ENCODE data around the gene ZNF331. TPM values are rescaled to one million over a fixed set of nuclear protein-coding genes. Genes with fewer than 3 reads are reported as not detected.
A peak's percentile ranks its signal among the peaks of the same experiment; 100 is the strongest.

ZNF331 gene
- total RNA-seq, 1 donor from 2014 or later: 5.8 TPM

- TF ChIP-seq CTCF (IDR thresholded peaks at IDR 0.05; ENCODE audit: insufficient read depth, low read length, poor library complexity, severe bottlenecking): no peak
- Histone ChIP-seq H3K4me3 (ENCODE audit: low read depth, low read length) (no peak overlapping the region), H3K36me3 (ENCODE audit: control insufficient read depth, insufficient read depth, low read length) (no peaks in the 10 kb centered on the region), H3K27me3 (ENCODE audit: control insufficient read depth, insufficient read depth, low read length) (no peaks in the 10 kb centered on the region)
- DNase-seq (ENCODE audit: low read depth): no peak
These were observed 15.2 kb downstream of the ZNF331 start for GRCh38 chr19:53553156-53553555.

DNA sequence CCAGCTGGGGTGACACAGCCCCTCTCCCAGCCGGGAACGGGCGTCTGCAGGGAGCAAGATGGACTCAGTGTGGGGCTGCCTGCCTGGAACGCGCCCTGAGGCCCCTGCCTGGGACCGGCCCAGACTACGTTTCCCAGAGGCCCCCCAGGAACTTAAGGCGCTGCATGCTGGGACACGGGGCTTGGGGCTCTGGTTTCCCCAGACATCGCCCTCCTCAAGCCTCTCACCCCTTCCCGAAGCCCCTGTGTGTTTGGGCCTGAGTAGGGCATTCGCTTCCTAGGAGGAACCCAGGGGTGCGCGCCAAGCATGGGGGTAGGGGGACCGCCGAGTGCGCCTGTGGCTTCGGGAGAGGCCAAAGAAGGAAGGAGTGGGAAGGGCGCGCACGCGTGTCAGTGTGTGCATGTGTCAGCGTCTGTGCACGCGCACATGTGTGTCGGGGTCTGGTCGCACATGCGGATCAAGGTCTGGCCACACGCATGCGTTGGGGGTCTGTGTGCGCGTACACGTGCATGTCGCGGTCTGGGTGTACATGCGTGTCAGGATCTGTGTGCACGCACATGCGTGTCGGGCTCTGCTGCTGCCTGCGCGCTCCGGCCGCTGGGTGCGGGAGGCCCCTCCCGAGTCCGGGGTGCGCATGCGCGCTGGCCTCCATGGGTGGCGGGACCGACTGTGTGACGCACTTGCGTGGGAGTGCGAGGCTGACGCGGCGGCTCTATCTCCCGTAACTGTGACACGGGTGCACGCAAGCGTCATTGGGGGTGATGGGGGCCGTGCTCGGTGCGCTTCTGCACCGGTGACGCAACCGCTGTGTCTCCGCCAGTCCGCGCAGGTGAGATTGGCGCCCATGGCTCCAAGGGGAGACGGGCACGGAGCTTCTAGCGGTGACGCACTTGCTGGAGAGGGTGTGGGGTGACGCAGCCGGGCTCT is 16.2 kb downstream of the ZNF331 start:
- Histone ChIP-seq H3K36me3 (ENCODE audit: control insufficient read depth, insufficient read depth, low read length) (no peaks in the 10 kb centered on the region), H3K27me3 (ENCODE audit: control insufficient read depth, insufficient read depth, low read length) (no peaks in the 10 kb centered on the region), H3K4me3 (ENCODE audit: low read depth, low read length) (peak overlapping the region; percentile 52)
- TF ChIP-seq CTCF (IDR thresholded peaks at IDR 0.05; ENCODE audit: insufficient read depth, low read length, poor library complexity, severe bottlenecking): no peak
- DNase-seq (ENCODE audit: low read depth): no peak

DNA sequence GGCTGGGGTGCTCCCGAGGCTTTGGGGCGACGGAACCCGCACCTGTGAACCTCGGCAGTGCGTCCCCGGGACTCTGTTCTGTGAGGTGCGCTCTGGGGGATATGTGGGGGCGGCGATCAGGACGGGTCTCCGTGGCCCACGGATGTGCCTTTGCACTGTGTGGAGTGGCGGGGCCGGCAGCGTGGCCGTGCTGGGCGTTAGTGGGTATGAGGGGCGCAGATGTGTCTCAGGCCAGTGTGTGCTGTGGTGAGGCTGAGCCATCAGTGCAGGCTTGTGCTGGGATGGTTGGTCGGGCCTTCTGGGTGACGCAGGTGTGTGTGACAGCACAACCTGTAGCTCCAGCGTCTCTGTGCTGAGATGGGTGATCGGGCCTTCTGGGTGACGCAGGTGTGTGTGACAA is 16.9 kb downstream of the ZNF331 start:
- no peak for TF ChIP-seq CTCF (IDR thresholded peaks at IDR 0.05; ENCODE audit: insufficient read depth, low read length, poor library complexity, severe bottlenecking)
- DNase-seq (ENCODE audit: low read depth): no peak

GRCh38 chr19:53555352-53555751 is 17.4 kb downstream of the ZNF331 start:
- no peak for TF ChIP-seq CTCF (IDR thresholded peaks at IDR 0.05; ENCODE audit: insufficient read depth, low read length, poor library complexity, severe bottlenecking)

More for the DNA sequence above, 16.9 kb downstream of the ZNF331 start:
- H3K27me3 ChIP-seq (ENCODE audit: control insufficient read depth, insufficient read depth, low read length): no peaks in the 10 kb centered on the region
- H3K36me3 ChIP-seq (ENCODE audit: control insufficient read depth, insufficient read depth, low read length): no peaks in the 10 kb centered on the region
- H3K4me3 ChIP-seq (ENCODE audit: low read depth, low read length): peak overlapping the region; percentile 52

DNA sequence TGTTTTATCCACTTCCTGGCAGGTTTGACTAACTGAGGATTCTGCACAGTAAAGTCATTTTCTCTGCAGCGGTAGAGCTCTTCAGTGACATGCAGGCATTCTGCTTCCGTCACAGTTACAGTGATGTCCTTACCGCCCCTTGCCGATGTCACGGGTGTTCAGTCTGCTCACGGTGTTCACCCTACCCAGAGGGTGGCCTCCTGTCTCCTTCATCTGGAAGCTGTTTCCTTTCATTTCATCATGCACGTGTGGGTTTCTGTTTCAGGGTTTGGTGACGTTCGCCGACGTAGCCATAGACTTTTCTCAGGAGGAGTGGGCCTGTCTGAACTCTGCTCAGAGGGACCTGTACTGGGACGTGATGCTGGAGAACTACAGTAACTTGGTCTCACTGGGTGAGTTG is 33.4 kb downstream of the ZNF331 start:
- H3K4me3 ChIP-seq (ENCODE audit: low read depth, low read length): no peak overlapping the region
- H3K27me3 ChIP-seq (ENCODE audit: control insufficient read depth, insufficient read depth, low read length): no peaks in the 10 kb centered on the region
- H3K36me3 ChIP-seq (ENCODE audit: control insufficient read depth, insufficient read depth, low read length): no peaks in the 10 kb centered on the region
- TF ChIP-seq CTCF (IDR thresholded peaks at IDR 0.05; ENCODE audit: insufficient read depth, low read length, poor library complexity, severe bottlenecking): no peak
- no peak for DNase-seq (ENCODE audit: low read depth)

More at GRCh38 chr19:53555352-53555751, 17.4 kb downstream of the ZNF331 start:
- Histone ChIP-seq H3K27me3 (ENCODE audit: control insufficient read depth, insufficient read depth, low read length) (no peaks in the 10 kb centered on the region), H3K4me3 (ENCODE audit: low read depth, low read length) (no peak overlapping the region), H3K36me3 (ENCODE audit: control insufficient read depth, insufficient read depth, low read length) (no peaks in the 10 kb centered on the region)
- DNase-seq (ENCODE audit: low read depth): no peak
